SK-N-SH (cell line): ENCODE results near the gene MMP14.

Experiments
- RCOR1 ChIP-seq: fragments of 150-350 bp; IDR thresholded peaks from 2 replicates; pipeline ENCODE4 v1.6.1; 2017; ENCODE audit warnings: antibody characterized with exemption, low read length
- REST ChIP-seq: IDR thresholded peaks from 2 replicates; pipeline ENCODE4 v1.6.1; 2012; ENCODE audit warnings: mild to moderate bottlenecking, low read depth, low read length, moderate library complexity
- TF ChIP-seq, protein P1 (sequence below): IDR thresholded peaks from 2 replicates; pipeline ENCODE4 v1.4.0; 2012; ENCODE audit warnings: low read depth

- TF ChIP-seq REST (no peak), RCOR1 (no peak)
- TF ChIP-seq, protein P1, sequence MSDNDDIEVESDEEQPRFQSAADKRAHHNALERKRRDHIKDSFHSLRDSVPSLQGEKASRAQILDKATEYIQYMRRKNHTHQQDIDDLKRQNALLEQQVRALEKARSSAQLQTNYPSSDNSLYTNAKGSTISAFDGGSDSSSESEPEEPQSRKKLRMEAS, result no peak
Measured at GRCh38 chr14:22830443-22831010, 5.9 kb upstream of the MMP14 start.
